ENCODE results near the gene C7. TPM values are rescaled to one million over a fixed set of nuclear protein-coding genes. Genes with fewer than 3 reads are reported as not detected.

The C7 gene
- polyA plus RNA-seq, 4 donors: 26.7 to 210 (median 126) TPM

- DNase-seq (ENCODE audit: low read depth in 4 of 4, low spot score in 3 of 4): no peak
Measured at GRCh38 chr5:40915341-40915926, 6.1 kb downstream of the C7 start.

- DNase-seq (ENCODE audit: low read depth in 4 of 4, low spot score in 3 of 4): no peak
Measured at GRCh38 chr5:40916226-40916625, 6.9 kb downstream of the C7 start.

GRCh38 chr5:40928886-40929448, 19.7 kb downstream of the C7 start:
- no peak for DNase-seq (ENCODE audit: low read depth in 4 of 4, low spot score in 3 of 4)

- DNase-seq (ENCODE audit: low read depth in 4 of 4, low spot score in 3 of 4): no peak
Measured at GRCh38 chr5:40932766-40933165, 23.5 kb downstream of the C7 start.

GRCh38 chr5:40937075-40937474, 27.8 kb downstream of the C7 start:
- DNase-seq (ENCODE audit: low read depth in 4 of 4, low spot score in 3 of 4): no peak

- DNase-seq (ENCODE audit: low read depth in 4 of 4, low spot score in 3 of 4): no peak
Measured at GRCh38 chr5:40939753-40940152, 30.5 kb downstream of the C7 start.

GRCh38 chr5:40945111-40945510, 35.8 kb downstream of the C7 start:
- no peak for DNase-seq (ENCODE audit: low read depth in 4 of 4, low spot score in 3 of 4)

- no peak for DNase-seq (ENCODE audit: low read depth in 4 of 4, low spot score in 3 of 4)
Measured at GRCh38 chr5:40955313-40955712, 46.0 kb downstream of the C7 start.

- no peak for DNase-seq (ENCODE audit: low read depth in 4 of 4, low spot score in 3 of 4)
Measured at GRCh38 chr5:40957048-40957447, 47.8 kb downstream of the C7 start.

GRCh38 chr5:40958811-40959210, 49.5 kb downstream of the C7 start:
- no peak for DNase-seq (ENCODE audit: low read depth in 4 of 4, low spot score in 3 of 4)

- DNase-seq (ENCODE audit: low read depth in 4 of 4, low spot score in 3 of 4): no peak
Measured at GRCh38 chr5:40960037-40960436, 50.7 kb downstream of the C7 start.

- DNase-seq (ENCODE audit: low read depth in 4 of 4, low spot score in 3 of 4): no peak
Measured at GRCh38 chr5:40962207-40962955, 53.1 kb downstream of the C7 start.

- DNase-seq (ENCODE audit: low read depth in 4 of 4, low spot score in 3 of 4): no peak
Measured at GRCh38 chr5:40972434-40972833, 63.1 kb downstream of the C7 start.

- DNase-seq (ENCODE audit: low read depth in 4 of 4, low spot score in 3 of 4): no peak
Measured at GRCh38 chr5:40973364-40974004, 64.2 kb downstream of the C7 start.

- no peak for DNase-seq (ENCODE audit: low read depth in 4 of 4, low spot score in 3 of 4)
Measured at GRCh38 chr5:40976041-40976440, 66.7 kb downstream of the C7 start.

GRCh38 chr5:40976836-40977235, 67.5 kb downstream of the C7 start:
- no peak for DNase-seq (ENCODE audit: low read depth in 4 of 4, low spot score in 3 of 4)

GRCh38 chr5:40981420-40981819, 72.1 kb downstream of the C7 start:
- no peak for DNase-seq (ENCODE audit: low read depth in 4 of 4, low spot score in 3 of 4)

GRCh38 chr5:40983781-40984180, 74.5 kb downstream of the C7 start:
- DNase-seq (ENCODE audit: low read depth in 4 of 4, low spot score in 3 of 4): no peak

- no peak for DNase-seq (ENCODE audit: low read depth in 4 of 4, low spot score in 3 of 4)
Measured at GRCh38 chr5:40984884-40985283, 75.6 kb downstream of the C7 start.

GRCh38 chr5:40985501-40985900, 76.2 kb downstream of the C7 start:
- no peak for DNase-seq (ENCODE audit: low read depth in 4 of 4, low spot score in 3 of 4)

- no peak for DNase-seq (ENCODE audit: low read depth in 4 of 4, low spot score in 3 of 4)
Measured at GRCh38 chr5:40986666-40987065, 77.4 kb downstream of the C7 start.

GRCh38 chr5:40987349-40987748, 78.1 kb downstream of the C7 start:
- no peak for DNase-seq (ENCODE audit: low read depth in 4 of 4, low spot score in 3 of 4)

Measured in left renal pelvis (tissue), 4 donors.